GM19468 (cell line): ENCODE data around the gene BDP1.
"Not testable (repeated sequence)": the region's sequence is repeated elsewhere in the genome, so short reads cannot be mapped to it uniquely, and the experiment has no call there.

Experiments
- ATAC-seq: cut with Tn5 transposase; IDR thresholded peaks from one replicate; pipeline ENCODE4 v1.9.1; 2021; ENCODE audit warnings: mild to moderate bottlenecking, moderate library complexity, moderate number of reproducible peaks; ENCODE audit not compliant: unreplicated experiment; ENCODE audit errors: extremely low read depth

Gene BDP1

GRCh38 chr5:71455427-71456361 is at the start of gene BDP1:
TSS of gene BDP1 (plus strand) at chr5:71455651. CDS start at chr5:71455878, 227 bp downstream.
- peak; percentile 83 for ATAC-seq

DNA sequence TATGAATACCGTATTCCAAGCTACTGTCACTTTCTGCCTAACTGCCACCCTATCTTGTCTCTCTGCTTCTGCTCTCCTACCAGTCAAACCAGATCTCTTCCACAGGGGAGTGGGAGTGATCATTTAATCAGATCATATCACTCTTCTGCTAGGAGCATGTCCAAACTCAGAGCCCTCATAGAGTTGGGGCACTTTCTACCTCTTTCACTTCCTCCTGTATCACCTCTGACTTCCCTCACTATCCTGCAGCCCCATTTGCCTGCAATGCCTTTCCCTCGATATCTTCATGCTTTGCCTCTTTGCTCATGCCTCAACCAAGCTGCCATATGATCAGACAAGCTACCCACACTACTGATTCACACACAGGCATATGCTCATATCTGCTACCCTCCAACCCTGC is 45.4 kb upstream of the BDP1 start:
- not testable (repeated sequence) for ATAC-seq

DNA sequence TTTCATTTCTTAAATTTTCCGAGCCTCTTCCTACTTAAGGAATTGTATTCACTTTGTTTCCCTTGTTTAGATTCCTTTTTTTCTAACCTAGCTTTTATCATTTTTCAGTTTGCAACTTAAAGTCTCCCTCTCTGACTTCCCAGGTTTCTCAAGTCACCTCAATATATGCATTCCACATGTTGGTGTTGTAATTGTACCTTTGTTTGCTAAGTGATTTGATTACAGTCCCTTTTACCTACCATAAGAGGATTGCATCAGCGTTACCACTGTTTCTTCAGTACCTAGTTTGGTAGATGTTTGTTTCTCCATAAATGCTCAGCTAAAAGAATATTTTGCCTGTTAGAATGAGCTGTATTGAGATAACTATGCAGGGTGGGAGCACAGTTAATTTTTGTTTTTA is 39.8 kb upstream of the BDP1 start:
- not testable (repeated sequence) for ATAC-seq

DNA sequence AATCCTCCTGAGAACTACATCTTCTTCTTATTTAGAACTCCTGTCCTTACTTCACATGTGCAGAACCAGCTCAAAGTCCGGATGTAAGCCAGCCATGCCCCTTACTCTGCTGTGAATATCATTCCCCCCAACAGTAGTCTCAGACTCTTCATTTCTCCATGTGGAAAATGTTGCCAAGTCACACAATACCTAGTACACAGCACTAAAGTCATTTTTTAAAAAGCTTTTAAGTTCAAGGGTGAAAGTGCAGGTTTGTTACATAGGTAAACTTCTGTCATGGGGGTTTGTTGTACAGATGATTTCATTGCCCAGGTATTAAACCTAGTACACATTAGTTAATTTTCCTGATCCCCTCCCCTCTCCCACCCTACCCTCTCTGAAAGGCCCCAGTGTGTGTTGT is 37.4 kb upstream of the BDP1 start:
- ATAC-seq = not testable (repeated sequence)

GRCh38 chr5:71421278-71421677 is 34.2 kb upstream of the BDP1 start:
- ATAC-seq = not testable (repeated sequence)

- not testable (repeated sequence) for ATAC-seq
These were observed 31.6 kb upstream of the BDP1 start for GRCh38 chr5:71423896-71424295.

DNA sequence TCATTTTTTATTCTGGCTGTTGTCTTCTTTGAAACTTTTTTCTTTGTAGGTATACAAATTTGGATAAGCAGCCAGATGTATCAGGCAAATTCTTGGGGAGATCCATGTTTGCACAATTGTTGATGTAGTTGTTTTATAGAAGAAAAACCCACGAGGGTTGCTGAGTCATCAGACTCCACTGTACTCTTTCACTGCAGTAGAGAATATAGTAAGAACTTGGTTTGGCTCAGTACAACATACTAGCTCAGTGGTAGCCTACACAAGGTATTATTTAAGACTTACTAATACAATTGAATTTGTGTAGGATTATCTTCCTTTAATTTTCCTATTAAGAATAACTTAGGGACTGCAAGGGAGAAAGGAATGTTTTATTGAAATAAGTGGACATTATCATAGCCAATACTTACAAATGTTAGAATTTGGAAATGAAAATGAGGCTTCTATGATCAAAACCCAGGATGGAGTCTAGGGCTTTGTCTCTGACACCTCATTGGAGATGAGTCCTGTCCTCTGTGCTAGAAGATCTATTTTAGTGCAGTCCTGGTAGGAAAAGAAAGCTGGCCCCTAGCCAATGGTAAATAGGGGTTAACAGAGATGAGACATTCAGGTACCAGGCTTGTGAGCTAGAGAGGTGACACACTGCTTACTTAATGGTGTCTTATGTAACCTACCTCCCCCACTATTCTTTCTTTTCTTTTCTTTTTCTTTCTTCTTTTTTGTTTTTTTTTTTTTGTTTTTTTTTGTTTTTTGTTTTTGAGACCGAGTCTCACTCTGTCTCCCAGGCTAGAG is 28.6 kb upstream of the BDP1 start:
- ATAC-seq = not testable (repeated sequence)

DNA sequence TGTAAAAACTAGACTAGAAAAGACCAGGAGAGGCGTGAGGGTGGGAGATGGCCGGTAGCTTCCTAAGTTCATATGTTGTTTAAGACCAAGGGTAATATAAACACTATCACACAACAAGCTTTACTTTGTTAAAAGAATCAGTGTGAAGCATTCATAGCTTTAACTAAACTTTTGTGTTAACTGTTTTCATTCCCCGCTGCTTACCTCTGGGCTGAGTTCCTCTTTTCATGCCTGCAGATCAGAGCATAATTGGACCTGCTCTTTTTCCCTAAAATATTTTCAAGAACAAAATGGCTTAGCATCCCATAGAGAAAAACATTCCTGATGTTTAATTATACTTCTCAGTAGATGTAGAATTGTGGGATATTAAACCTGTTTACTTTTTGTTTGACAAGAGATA is 23.0 kb upstream of the BDP1 start:
- not testable (repeated sequence) for ATAC-seq

DNA sequence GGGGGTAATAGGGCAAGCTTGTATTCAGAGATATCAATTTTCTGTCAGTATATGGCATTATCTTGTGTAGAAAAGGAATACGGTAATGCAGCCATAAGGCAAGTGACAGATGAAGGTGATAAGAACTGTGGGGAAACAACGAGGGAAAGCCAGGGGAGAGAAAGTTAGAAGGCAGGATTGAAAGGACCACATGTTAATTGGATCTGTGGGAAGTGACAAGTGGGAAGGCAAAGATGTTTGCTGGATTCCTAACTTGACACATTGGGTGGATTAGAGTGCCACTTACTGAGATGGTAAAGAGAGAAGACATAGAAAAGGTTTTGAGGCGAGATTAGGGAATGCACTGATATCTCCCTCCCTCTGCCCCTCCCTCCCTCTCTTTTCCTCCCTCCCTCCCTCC is 20.6 kb upstream of the BDP1 start:
- not testable (repeated sequence) for ATAC-seq

DNA sequence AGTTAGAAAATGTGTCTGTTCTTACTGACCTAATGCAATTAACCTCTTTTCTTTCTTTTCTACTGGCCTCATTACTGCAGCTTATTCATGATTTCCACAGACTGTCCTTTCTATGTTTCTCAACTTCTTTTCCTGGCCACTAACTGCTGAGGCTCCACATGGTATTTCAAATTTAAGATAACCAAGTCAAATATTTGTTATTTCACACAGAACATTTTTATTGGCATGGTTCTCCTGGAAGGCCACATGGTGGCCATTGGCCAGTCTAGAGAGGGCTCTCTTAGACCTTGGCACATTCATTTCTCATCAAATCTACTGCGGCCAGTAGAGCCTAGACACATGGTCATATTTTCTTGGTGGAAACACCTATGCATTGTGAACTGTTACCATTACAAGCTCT is 13.9 kb upstream of the BDP1 start:
- not testable (repeated sequence) for ATAC-seq

- ATAC-seq = not testable (repeated sequence)
These were observed 11.6 kb upstream of the BDP1 start for GRCh38 chr5:71443891-71444290.

DNA sequence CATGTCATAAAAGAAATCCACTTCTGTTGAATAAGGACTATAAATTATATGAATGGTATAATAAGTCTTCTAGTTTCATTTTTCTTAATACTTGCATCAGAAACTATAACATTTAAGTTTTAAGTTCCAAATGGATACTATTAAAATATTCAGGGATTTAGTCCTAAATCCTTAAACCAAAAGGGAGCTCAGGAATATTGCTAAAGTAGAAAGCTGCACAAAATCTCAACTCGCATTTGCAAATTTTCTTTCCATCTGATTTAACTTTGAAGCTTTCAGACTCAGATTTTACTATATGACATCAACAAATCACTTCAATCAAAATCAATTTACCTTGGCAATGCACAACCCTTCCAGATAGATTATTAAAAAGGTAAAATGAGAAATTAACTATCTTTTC is 10.4 kb upstream of the BDP1 start:
- ATAC-seq = not testable (repeated sequence)

DNA sequence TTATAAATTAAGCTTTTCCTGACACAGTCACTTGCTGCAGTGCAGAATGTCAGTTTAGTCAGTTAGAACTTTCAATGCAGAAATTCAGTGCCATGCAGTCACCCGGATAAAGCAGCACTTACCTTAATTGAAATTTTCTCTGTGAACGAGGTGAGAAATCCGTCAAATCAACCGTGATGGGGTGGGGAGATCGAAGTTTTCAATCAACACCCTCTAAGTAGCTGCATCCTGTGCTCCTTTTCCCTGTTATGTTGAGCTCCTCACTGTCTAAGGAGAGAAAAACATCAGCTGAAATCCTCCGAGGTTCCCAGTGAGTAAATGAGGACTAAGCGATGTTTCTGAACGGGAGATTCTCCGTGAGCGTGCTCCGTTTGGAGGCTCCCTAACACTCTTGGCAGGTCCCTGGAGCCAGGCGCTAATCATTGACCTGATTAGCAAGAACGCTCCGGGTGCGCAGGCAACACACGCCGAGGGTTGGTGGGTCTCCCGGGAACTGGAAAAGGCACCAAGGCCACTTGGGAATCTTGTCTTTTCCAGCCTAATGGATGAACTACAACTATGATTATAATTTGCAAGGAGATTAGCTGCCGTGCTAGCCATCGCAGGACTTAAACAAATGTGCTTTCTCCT is 9.8 kb upstream of the BDP1 start:
- ATAC-seq = not testable (repeated sequence)

GRCh38 chr5:71446540-71447216 is 8.8 kb upstream of the BDP1 start:
- ATAC-seq = not testable (repeated sequence)

GRCh38 chr5:71447218-71447808 is 8.1 kb upstream of the BDP1 start:
- not testable (repeated sequence) for ATAC-seq

DNA sequence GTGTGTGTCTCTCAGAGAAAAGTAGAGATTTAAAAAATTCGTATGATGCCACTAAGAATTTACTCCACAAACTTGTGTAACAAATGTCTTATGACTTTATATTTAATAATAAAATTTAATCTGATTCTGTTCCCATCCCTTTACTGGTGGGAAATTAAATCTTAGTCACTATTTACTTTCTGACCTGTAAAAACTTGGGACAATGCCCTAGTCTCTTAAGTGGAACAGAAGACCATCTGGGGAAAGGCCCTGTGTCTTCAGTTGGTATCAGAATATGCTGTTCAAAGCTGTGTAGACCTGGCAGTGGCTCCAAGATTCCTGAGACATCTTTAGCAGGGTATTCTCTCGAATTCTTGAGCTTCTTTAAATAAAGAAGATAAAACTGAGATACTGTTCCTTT is 2.6 kb upstream of the BDP1 start:
- ATAC-seq = no peak

DNA sequence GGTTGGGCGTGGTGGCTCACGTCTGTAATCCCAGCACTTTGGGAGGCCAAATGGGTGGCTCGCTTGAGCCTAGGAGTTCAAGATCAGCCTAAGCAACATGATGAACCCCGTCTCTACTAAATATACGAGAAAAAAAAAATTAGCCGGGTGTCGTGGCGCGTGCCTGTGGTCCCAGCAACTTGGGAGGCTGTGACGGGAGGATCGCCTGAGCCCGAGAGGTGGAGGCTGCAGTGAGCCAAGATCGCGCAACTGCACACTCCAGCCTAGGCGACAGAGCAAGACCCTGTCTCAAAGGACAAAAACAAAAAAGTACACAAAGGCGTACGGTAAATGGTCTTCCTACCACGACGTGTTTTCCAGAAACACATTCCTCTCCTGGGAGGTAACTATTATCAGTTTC is 538 bp upstream of the BDP1 start:
- no peak for ATAC-seq

DNA sequence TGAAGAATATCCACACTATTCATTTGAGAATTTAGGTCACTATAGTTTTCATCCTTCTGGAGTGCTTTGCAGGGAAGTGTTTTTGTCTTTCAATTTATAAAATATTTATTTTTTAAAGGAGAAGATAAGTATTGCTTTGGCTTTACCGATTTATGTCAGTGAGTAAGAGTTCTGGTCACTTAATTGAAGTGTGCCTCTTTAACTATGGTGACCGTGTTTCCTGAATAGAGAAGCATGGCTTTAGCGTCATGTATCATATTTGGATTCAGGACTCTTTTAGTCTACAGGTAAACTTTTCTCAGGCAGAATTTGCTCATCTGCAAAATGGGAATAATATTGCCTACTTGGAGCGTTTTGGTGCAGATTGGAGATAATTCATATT is 902 bp downstream of the BDP1 start:
- ATAC-seq = no peak

- no peak for ATAC-seq
These were observed 1.7 kb downstream of the BDP1 start for GRCh38 chr5:71457106-71457505.

DNA sequence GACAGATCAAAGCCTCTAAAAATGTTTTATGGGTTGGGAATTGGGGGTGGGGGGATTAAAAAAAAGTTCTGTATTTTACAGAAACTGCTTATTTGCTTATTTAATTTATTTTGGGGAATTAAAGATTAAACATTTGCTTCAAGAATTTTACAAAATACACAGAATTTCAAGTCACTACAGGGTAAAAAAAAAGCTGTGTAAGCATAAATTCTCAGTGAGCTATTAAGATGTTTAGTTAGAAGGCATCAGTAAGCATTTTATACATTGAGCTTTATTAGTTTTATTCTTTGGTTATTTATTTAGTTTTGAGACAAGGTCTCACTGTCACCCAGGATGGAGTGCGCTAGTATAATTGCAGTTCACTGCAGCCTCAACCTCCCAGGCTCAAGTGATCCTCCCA is 5.2 kb downstream of the BDP1 start:
- no peak for ATAC-seq
